ENCODE data around the gene FAM181A.

The FAM181A gene

DNA sequence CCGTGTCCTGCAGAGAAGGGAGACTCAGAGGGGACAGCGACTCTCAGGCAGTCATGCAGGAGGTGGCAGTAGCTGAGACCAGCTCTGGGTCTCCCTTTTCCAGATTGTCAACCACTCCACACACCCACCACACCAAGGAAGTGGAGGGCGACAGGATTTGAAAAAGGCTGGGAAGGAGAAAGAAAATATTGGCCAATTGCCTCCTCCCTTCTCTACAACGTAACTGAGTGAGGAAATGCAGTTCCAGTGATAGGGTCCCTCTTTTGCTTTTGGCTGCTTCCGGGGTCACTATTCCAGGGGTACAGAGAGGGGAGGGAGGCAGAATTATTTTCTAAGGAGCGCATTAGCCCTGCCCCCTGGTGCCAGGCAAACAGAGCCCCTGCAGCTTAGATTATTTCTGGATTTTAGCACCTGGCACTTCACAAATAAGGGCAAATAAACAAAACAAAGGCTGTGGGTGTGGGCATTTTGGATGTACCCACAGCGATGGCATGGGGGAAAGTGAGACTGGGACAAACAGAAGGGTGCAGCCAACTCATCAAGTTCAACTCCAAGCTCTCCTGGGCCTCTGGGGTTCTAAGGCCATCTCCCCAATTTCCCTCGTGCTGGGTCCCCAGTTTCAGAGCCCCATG is 28.8 kb downstream of the FAM181A start:
- TF ChIP-seq ZNF274 (IDR thresholded peaks at IDR 0.05; ENCODE audit: low read depth, low read length): no peak
- H3K4me3 ChIP-seq (ENCODE audit: low read length): peak overlapping the region; percentile 45; the same call in 1 of the 2 replicates

- no peak for TF ChIP-seq ZNF274 (IDR thresholded peaks at IDR 0.05; ENCODE audit: low read depth, low read length)
- peak overlapping the region; percentile 45; the same call in 1 of the 2 replicates for H3K4me3 ChIP-seq (ENCODE audit: low read length)
These were observed 29.6 kb downstream of the FAM181A start for GRCh38 chr14:93956514-93957332.

- H3K4me3 ChIP-seq (ENCODE audit: low read length): no peak overlapping the region; the same call in 1 of the 2 replicates
- no peak for TF ChIP-seq ZNF274 (IDR thresholded peaks at IDR 0.05; ENCODE audit: low read depth, low read length)
These were observed 30.2 kb downstream of the FAM181A start for GRCh38 chr14:93957333-93957710.

- no peak for TF ChIP-seq ZNF274 (IDR thresholded peaks at IDR 0.05; ENCODE audit: low read depth, low read length)
- H3K4me3 ChIP-seq (ENCODE audit: low read length): no peak overlapping the region
These were observed 30.8 kb downstream of the FAM181A start for GRCh38 chr14:93957751-93958566.

GRCh38 chr14:93958567-93959238 is 31.6 kb downstream of the FAM181A start:
- H3K4me3 ChIP-seq (ENCODE audit: low read length): no peak overlapping the region; the same call in 1 of the 2 replicates
- TF ChIP-seq ZNF274 (IDR thresholded peaks at IDR 0.05; ENCODE audit: low read depth, low read length): no peak

DNA sequence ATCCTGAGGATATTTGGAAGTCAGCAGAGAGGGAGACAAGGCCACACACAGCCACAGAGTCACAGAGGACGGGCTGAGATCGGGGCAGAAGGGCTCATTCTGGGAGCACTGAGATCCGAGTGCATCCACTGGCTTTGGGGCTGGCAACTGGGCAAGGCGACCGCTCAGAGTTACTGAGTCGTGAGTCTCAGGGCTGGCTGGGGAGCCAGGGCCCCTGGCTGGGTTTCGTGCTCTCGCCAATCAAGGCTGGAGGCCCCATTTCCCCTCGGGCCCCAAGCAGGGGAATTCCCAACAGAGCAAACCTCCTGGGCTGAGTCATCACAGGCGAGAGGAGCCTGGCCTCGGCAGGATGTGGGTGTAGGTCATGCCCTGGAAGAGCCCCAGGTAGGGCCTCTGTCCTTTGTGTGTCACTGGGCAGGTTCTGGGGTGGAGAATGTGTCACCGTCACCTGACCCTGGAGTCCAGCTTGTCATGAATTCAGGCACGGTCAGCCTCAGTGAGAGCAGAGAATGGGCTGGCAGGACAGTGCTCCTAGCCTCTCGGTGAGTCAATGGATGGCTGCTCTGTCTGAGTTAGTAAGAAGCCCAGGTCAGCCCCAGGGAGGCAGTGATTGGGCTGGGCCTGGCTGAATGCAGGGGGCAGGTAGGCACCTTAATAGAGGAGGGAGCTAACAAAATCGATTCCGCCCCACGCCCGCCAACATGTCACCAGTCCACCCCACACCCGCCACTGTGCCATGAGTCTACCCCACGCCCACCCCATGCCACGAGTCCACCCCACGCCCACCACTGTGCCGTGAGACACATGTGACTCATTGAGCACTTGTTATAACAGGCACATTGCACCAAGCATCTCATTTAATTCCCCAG is 32.3 kb downstream of the FAM181A start:
- no peak overlapping the region; the same call in 1 of the 2 replicates for H3K4me3 ChIP-seq (ENCODE audit: low read length)
- TF ChIP-seq ZNF274 (IDR thresholded peaks at IDR 0.05; ENCODE audit: low read depth, low read length): no peak

DNA sequence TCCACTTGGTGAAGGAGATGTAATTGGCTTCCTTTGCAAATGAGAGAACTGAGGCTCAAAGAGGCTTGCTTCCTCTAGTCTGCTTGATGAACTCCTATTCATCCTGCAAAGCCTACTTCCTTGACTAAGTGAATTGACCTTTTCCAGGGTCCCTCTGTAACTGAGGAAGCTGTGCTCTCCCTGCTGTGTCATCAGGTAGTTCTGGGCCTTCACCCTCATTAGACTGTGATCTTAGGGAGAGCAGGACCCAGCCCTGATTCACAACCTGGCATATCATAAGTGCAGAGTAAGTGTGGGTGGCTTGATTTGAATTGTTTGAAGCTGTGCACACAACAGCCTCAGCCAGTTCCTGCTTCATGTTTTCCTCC is 32.9 kb downstream of the FAM181A start:
- no peak overlapping the region for H3K4me3 ChIP-seq (ENCODE audit: low read length)
- no peak for TF ChIP-seq ZNF274 (IDR thresholded peaks at IDR 0.05; ENCODE audit: low read depth, low read length)

DNA sequence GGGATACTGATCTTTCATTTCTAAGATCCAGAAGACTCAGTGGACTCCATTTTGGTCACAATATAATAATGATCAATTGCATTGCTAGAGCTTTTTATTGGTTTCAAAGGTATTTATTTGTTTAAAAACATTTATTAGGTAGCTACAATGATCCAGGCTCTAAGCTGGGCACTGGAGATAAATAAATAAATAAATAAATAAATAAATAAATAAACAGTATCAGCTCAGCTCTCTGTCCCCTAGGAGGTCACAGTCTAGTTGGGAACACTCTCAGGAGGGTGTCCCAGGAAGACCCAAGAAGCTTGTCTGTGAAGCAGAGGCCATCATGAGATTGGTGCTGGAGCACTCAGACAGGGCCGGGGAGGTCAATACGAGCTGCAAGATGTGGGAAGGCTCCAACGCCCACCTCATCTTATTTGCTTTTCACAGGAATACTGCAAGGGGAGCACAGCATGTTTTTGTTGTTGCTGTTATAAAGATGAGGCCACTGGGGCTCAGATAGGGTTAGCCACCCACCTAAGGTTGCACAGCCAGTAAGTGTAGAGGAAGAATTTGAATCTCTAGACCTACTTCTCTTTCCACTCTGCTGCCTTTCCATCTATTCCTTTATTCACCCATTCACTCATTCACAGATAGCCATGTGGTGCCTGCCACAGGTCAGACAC is 33.8 kb downstream of the FAM181A start:
- no peak overlapping the region for H3K4me3 ChIP-seq (ENCODE audit: low read length)
- no peak for TF ChIP-seq ZNF274 (IDR thresholded peaks at IDR 0.05; ENCODE audit: low read depth, low read length)

GRCh38 chr14:93961620-93962019 is 34.5 kb downstream of the FAM181A start:
- H3K4me3 ChIP-seq (ENCODE audit: low read length): no peak overlapping the region
- no peak for TF ChIP-seq ZNF274 (IDR thresholded peaks at IDR 0.05; ENCODE audit: low read depth, low read length)

- peak overlapping the region; percentile 1; the same call in 1 of the 2 replicates for H3K4me3 ChIP-seq (ENCODE audit: low read length)
These were observed 35.8 kb downstream of the FAM181A start for GRCh38 chr14:93962701-93963601.

GRCh38 chr14:93963692-93964091 is 36.5 kb downstream of the FAM181A start:
- H3K4me3 ChIP-seq (ENCODE audit: low read length): no peak overlapping the region; the same call in 1 of the 2 replicates
- TF ChIP-seq ZNF274 (IDR thresholded peaks at IDR 0.05; ENCODE audit: low read depth, low read length): no peak

More at GRCh38 chr14:93962701-93963601, 35.8 kb downstream of the FAM181A start:
- TF ChIP-seq ZNF274 (IDR thresholded peaks at IDR 0.05; ENCODE audit: low read depth, low read length): no peak
